22Rv1 (cell line): ENCODE results near the gene TRIM59.

Source experiments
- ZFX ChIP-seq: fragments of 450-650 bp; IDR thresholded peaks from 2 replicates; pipeline ENCODE4 v1.6.1; 2017; ENCODE audit warnings: antibody characterized with exemption, borderline replicate concordance
- TF ChIP-seq, protein P1 (sequence below): fragments of 450-650 bp; IDR thresholded peaks from 2 replicates; pipeline ENCODE4 v1.5.1; 2017; ENCODE audit warnings: mild to moderate bottlenecking

DNA sequence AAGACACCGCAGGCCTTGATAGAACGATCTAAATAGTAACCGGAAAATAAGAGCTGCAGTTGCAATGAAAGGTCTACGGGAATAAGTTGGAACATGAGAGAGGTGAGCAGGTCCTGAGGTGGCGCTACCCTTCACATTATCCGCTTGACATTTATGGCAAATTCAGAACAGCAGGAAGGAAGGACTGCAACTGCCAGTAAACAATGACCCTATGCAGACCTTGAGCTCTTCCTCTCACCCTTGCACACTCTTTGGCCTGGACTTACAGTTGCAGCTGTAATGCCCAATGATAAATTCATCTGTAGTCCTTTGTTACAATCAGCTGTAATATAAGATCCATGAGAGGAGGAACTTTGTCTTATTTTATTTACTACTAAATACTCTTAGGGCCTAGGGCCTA is 32.3 kb upstream of the TRIM59 start:
- TF ChIP-seq, protein P1, sequence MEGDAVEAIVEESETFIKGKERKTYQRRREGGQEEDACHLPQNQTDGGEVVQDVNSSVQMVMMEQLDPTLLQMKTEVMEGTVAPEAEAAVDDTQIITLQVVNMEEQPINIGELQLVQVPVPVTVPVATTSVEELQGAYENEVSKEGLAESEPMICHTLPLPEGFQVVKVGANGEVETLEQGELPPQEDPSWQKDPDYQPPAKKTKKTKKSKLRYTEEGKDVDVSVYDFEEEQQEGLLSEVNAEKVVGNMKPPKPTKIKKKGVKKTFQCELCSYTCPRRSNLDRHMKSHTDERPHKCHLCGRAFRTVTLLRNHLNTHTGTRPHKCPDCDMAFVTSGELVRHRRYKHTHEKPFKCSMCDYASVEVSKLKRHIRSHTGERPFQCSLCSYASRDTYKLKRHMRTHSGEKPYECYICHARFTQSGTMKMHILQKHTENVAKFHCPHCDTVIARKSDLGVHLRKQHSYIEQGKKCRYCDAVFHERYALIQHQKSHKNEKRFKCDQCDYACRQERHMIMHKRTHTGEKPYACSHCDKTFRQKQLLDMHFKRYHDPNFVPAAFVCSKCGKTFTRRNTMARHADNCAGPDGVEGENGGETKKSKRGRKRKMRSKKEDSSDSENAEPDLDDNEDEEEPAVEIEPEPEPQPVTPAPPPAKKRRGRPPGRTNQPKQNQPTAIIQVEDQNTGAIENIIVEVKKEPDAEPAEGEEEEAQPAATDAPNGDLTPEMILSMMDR, result no peak
- TF ChIP-seq ZFX, result no peak
